22Rv1 (cell line): ENCODE results near the gene MAP7.

ENCODE experiments used
- ZFX ChIP-seq: fragments of 450-650 bp; IDR thresholded peaks from 2 replicates; pipeline ENCODE4 v1.6.1; 2017; ENCODE audit warnings: antibody characterized with exemption, borderline replicate concordance
- TF ChIP-seq, protein P1 (sequence below): fragments of 450-650 bp; IDR thresholded peaks from 2 replicates; pipeline ENCODE4 v1.5.1; 2017; ENCODE audit warnings: mild to moderate bottlenecking

DNA sequence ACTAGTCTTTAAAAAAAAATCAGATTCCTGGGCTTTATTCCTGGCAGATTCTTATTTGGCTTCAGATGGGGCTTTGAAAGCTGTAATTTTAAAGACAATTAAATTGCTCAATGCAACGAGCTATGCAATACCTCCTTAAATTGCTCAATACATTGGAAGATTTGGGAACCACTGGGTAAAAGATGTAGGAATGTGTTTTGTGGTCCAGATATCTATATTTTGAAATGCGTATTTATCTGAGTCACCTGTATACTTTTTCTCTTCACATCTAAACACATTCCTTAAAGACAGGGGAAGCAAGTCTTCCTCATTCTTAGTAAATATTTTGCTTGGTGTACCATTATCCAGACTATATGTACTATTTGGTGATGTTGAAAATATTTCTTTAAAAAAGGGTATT lies 29.6 kb upstream of the MAP7 start:
- TF ChIP-seq, protein P1, sequence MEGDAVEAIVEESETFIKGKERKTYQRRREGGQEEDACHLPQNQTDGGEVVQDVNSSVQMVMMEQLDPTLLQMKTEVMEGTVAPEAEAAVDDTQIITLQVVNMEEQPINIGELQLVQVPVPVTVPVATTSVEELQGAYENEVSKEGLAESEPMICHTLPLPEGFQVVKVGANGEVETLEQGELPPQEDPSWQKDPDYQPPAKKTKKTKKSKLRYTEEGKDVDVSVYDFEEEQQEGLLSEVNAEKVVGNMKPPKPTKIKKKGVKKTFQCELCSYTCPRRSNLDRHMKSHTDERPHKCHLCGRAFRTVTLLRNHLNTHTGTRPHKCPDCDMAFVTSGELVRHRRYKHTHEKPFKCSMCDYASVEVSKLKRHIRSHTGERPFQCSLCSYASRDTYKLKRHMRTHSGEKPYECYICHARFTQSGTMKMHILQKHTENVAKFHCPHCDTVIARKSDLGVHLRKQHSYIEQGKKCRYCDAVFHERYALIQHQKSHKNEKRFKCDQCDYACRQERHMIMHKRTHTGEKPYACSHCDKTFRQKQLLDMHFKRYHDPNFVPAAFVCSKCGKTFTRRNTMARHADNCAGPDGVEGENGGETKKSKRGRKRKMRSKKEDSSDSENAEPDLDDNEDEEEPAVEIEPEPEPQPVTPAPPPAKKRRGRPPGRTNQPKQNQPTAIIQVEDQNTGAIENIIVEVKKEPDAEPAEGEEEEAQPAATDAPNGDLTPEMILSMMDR: no peak
- TF ChIP-seq ZFX: no peak
